HG02759 (cell line): Measurements from ENCODE around the gene SBK3.
"Not testable (repeated sequence)": the region's sequence is repeated elsewhere in the genome, so short reads cannot be mapped to it uniquely, and the experiment has no call there.

Experiments
- ATAC-seq: cut with Tn5 transposase; IDR thresholded peaks from one replicate; pipeline ENCODE4 v1.9.1; 2021; ENCODE audit warnings: mild to moderate bottlenecking, moderate library complexity; ENCODE audit not compliant: unreplicated experiment

Gene SBK3

GRCh38 chr19:55578031-55578760 lies 32.9 kb upstream of the SBK3 start:
- ATAC-seq: no peak

DNA sequence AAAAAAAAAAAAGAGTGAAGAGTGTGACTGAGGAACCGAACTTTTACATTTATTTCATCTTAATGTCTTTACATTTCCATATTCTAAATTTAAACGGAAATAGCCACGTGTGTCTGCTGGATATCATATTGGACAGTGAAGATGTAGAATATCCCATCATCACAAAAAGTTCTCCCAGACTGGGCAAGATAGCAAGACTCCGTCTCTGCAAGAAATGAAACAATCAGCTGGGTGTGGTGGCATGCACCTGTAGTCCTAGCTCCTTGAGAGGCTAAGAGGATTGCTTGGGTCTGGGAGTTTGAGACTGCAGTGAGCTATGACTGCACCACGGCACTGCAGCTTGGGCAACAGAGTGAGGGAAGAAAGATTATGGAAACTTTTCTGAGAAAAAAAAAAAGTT lies 31.4 kb upstream of the SBK3 start:
- no peak for ATAC-seq

- not testable (repeated sequence) for ATAC-seq
These were observed 28.6 kb upstream of the SBK3 start for GRCh38 chr19:55573929-55574328.

DNA sequence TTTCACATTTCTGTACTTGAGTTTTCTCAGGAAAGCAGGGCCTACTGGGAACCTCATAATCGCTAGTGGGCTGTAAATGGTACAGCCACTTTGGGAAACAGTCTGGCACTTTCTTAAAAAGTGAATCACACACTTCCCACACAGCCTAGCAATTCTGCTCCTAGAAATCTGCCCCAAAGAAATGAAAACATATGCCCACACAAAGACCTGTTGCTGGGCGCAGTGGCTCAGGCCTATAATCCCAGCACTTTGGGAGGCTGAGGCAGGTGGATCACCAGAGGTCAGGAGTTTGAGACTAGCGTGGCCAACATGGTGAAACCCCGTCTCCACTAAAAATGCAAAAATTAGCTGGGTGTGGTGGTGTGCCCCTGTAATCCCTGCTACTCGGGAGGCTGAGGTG lies 24.1 kb upstream of the SBK3 start:
- not testable (repeated sequence) for ATAC-seq

DNA sequence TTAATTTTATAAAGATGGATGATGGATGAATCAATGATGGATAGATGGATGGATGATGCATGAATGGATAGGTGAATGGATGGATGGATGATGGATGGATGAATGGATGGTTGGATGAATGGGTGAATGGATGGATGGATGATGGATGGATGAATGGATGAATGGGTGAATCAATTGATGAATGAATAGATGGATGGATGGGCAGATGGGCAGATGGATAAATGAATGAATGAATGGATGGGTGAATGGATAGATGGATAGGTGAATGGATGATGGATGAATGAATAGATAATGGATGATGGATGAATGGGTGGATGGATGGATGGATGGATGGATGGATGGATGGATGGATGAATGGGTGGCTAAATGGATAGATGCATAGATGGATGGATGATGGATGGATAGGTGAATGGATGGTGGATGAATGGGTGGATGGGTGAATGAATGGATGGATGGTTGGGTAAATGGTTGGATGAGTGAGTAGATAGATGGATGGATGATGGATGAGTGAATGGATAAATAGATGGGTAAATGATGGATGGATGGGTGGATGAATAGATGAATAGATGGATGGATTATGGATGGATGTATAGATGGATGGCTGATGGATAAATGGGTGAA lies 22.5 kb upstream of the SBK3 start:
- no peak for ATAC-seq

GRCh38 chr19:55566823-55567222 lies 21.5 kb upstream of the SBK3 start:
- ATAC-seq: no peak

- ATAC-seq: no peak
These were observed 17.9 kb upstream of the SBK3 start for GRCh38 chr19:55563261-55563690.

DNA sequence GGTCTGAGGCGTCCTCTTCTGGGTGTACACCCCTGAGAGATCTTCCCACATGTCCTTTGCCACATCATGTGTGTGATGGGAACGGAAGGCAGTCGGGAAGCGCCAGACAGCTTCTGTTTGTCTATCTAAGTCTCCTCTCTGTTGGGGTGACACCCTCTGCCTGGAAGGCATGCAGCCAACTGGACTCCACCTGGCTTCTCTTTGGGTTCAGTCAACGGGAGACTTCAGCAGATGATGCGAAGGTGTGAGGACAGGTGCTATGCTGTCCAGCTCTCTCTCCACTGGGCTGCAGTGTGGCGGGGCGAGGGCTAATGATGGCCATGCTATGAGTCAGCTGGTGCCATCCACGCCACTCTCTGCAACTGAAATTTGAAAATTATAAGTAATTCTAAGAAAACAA lies 14.3 kb upstream of the SBK3 start:
- ATAC-seq: no peak

DNA sequence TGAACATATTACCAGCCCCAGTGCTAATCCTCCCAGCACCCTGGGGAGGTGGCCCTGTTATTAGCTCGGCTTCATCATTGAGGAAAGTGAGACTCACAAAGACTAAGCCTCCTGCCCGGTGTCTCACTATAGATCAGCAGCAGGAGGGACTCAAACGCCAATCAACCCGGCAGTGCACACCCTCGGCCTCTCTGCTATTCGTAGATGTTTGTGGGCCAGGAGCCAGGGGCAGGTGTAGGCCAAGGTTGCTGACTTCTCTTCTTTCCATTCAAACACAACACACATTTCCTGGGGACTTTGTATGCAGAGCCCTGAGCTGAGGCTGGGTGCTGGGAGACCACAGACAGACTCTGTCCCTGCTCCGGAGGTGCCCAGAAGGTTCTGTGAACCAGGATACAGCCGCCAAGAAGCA lies 9.4 kb upstream of the SBK3 start:
- no peak for ATAC-seq

- ATAC-seq: no peak
These were observed 9.0 kb upstream of the SBK3 start for GRCh38 chr19:55554302-55554701.

DNA sequence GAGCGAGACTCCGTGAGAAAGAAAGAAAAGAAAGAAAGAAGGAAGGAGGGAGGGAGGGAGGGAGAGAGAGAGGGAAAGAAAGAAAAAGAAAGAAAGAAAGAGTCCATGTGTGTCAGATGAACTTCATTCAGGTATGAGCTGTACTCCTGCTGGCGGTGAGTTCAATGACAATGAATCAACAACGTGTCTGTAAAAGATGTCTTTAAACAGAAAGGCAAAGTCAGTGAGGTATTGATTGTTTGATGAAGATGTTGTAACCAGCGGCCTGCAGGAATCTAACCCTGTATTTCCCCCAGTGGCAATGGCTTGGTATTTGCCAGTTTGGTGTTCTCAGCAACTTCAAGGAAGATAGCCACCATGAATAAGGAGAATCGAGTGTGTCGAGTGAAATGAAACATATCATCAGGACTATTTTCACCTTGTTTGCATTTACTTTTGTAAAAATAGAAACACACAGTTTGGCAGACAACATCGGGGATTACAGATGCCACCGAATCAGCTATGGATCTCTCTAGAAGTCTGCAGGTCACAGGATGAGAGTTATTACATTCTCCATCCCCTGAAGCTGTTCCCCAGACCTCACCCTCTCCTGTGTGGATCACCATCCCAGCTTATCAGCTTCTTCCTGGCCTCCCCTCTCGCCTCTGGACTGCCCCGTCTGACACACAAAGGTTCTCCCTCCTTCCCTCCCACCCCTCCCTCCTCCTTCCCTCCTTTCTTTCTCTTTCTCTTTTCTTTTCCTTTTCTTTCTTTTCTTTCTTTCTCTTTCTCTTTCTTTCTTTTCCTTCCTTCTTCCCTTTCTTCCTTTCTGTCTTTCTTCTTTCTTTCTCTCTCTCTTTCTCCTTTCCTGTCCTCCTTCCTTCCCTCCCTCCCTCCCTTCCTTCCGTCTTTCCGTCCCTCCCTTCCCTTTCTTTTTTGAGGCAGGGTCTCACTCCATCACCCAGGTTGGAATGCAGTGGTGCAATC lies 8.2 kb upstream of the SBK3 start:
- ATAC-seq: no peak

- ATAC-seq: no peak
These were observed 7.3 kb upstream of the SBK3 start for GRCh38 chr19:55552620-55553019.

GRCh38 chr19:55552206-55552605 lies 6.9 kb upstream of the SBK3 start:
- no peak for ATAC-seq

GRCh38 chr19:55550321-55550650 lies 4.9 kb upstream of the SBK3 start:
- ATAC-seq: no peak

DNA sequence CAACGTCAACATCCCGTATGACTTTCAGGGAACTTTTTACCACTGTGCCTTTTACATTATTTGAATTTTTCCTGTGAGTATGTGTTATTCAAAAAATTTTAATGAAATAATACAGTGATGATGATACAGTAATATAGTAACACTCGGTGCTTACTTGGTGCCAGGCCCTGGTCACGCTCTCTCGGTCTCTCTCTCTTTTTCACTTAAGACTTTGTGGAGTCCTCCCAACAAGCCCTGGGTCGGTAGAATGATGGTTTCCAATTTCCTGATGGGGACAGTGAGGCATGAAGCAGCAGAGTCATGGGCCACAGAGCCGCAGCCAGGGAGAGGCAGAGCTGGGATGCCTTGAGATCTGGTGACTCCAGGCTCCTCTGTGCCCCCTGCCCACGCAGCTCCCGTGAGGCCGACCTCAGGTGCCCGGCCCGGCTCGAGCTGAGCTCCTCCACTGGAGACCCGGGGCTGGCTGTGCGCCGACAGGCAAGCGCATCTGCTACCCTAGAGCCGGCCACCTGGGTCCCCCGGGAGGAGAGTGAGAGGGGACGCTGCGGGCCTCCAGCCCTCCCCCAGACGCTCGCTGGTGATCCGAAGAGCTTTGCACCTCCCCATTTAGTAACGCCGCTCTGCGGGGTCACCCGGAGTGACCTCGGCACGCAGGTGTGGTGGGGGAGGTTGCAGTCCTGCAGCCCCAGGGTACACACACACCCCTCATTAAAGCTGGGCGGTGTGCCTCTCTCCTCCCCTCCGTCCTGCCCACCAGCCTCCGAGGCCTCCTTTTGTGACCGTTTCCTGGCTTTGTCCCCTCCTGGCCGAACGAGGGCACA lies 4.4 kb upstream of the SBK3 start:
- no peak for ATAC-seq

GRCh38 chr19:55546822-55547614 lies 1.7 kb upstream of the SBK3 start:
- no peak for ATAC-seq

GRCh38 chr19:55546011-55546410 lies 668 bp upstream of the SBK3 start:
- ATAC-seq: no peak

- ATAC-seq: no peak
These were observed 435 bp downstream of the SBK3 start for GRCh38 chr19:55544776-55545439.

DNA sequence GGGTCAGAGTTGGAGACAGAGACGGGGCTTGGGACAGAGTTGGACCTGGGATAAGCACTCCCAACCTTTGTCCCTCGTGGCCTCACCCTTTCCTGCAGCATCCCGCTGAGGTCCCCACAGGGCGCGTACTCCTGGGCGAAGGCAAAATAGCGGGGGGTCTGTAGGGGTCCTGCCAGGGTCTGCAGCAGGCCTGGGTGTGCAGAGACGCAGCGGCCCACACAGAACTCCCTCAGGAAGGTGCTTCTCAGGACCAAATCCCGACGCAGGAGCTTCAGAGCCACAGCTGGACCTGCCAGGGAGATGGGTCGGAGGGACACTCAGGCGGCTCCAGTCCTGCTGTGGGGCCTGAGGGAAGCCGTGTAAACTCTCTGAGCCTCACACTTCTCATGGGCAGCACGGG lies 1.3 kb downstream of the SBK3 start:
- no peak for ATAC-seq

- no peak for ATAC-seq
These were observed 1.8 kb downstream of the SBK3 start for GRCh38 chr19:55543567-55543966.
